ENCODE data around the gene MEIS1.

The MEIS1 gene

DNA sequence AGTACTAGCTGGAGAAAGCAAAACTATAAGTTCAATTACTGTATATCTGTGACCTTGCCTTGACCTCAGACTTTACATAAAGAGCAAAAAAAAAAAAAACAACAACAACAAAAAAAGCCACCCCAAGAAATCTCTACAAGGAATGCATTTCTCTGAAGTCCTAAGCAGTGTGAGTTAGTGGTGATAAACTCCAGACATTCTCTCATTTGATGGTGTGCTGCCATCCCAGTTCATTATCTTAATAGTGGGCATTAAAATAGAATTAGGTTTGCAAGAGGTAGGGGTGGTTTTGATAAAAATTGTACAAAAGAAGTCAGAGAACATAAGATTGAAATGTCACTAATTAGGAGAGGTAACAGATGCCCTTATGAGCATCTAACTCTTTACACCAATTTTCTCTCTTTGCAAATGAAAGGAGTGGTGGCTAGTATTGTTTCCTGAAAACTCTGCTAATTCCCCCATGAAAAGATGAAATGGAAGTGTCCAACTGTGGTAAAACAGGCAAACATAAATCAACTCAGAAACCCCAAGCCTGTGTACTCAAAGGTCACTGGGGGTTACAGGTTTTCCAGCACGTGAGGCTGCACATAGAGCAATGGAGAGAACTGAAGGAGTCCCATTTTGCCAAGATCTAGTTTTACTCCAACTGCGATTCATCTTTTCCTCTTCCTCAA lies 131.9 kb downstream of the MEIS1 start:
- DNase-seq (ENCODE audit: low read depth) = no peak

DNA sequence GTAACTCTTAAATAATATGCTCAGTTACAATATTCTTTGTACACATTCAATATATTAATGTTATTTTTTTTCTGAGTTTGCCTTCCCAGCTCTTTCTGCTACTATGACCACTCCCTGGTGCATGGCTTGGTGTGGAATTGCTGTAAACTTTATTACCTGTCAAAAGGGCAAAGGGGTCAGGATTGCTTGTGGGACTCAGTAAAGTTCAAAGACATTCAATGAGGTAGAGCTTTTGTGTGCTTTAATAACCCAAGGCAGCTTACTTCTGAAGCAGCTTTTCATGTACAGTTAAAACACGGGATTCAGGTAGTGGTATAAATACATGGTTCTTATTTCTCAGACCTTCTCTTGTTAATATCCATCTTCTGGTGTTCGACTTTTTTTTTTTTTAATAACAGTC lies 132.8 kb downstream of the MEIS1 start:
- DNase-seq (ENCODE audit: low read depth) = no peak

DNA sequence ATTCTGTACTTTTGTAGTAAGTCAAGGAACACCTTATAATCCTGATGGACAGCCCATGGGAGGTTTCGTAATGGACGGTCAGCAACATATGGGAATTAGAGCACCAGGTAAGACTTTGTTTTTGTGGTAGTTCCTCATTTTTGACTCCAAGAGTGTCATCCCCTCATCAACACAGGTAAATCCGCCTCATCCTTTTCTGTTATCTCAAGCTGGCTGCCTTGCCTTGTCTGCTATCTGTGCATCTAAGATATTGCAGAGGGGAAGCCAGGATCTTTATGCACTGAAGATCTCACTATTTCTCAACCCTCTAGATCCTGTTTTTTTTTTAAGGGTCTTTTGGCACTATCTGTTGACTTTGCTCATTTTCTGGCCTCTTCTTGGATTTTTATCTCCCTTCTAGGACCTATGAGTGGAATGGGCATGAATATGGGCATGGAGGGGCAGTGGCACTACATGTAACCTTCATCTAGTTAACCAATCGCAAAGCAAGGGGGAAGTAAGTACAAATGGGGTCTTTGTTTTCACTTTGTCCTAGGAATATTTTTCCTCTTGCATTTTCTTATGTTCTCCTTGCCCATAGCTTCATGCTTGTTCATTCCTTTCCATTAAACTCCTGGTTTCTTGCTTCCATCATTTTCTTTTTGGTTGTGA lies 133.8 kb downstream of the MEIS1 start:
- no peak for DNase-seq (ENCODE audit: low read depth)

DNA sequence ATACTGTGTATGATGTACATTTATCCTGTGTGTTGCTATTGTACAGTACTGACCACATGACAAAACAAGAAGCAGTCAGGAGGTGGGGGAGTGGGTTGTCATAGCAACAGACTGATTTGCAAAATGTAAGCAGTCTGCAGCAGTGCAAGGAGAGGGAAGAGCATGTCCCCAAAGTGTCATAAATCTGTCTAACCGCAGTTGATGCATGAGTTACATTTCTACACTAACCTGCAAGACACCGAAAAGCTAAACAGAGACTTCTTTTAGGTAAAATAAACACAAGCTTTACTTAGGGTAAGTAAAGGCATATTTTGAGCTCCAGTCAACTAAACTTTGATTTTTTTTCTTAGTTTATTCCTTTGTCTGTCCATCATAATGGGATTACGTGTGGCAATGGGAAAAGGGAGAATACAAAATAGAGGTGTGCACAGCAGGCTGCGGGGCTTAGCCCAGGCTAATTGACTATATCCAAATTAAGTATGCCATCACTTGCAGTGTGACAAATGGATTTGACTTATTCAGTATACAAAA lies 134.5 kb downstream of the MEIS1 start:
- peak; percentile 90 for DNase-seq (ENCODE audit: low read depth)

DNA sequence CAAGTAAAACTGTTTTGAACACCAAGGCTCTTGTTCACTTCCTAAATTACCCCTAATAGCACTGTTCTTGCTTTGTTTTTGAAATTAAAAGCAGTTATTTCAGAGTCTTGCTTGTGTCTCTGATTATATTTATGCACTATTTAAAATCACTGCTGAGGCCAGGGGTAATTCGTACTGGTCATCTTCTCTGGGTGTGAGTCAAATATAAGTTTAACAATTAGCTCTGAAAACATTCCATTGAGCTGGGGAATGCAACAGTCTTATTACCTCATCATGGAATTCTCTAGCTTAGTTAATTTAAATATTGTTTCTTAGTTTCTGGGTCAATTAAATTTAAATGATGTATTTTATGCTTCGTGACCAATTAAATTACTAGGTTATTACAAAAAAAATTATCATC lies 135.0 kb downstream of the MEIS1 start:
- DNase-seq (ENCODE audit: low read depth) = no peak

DNA sequence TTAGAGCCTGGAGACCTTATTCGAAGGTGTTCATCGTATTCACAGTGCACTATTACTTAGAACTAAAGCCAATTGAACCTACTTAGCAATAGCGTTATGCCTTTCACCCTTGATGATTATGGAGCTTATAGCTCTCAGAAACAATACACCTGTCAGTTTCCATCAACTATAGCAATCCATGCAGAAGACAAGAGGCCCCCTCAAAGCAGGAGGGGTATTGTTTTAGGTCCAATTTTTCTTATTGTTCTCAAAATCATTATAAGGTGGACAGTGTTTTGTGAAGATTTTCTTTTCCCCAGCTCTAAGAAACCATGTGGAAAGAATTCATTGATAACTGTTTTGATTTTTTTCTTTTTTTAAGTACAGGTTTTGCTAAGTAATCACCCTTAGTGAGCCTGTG lies 135.5 kb downstream of the MEIS1 start:
- DNase-seq (ENCODE audit: low read depth) = no peak

DNA sequence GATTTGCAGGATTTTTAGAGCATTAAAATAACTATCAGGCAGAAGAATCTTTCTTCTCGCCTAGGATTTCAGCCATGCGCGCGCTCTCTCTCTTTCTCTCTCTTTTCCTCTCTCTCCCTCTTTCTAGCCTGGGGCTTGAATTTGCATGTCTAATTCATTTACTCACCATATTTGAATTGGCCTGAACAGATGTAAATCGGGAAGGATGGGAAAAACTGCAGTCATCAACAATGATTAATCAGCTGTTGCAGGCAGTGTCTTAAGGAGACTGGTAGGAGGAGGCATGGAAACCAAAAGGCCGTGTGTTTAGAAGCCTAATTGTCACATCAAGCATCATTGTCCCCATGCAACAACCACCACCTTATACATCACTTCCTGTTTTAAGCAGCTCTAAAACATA lies 137.0 kb downstream of the MEIS1 start:
- no peak for DNase-seq (ENCODE audit: low read depth)

DNA sequence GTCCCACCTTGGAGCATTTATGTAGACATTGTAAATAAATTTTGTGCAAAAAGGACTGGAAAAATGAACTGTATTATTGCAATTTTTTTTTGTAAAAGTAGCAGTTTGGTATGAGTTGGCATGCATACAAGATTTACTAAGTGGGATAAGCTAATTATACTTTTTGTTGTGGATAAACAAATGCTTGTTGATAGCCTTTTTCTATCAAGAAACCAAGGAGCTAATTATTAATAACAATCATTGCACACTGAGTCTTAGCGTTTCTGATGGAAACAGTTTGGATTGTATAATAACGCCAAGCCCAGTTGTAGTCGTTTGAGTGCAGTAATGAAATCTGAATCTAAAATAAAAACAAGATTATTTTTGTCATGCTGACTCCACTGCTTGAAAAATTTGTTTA lies 137.5 kb downstream of the MEIS1 start:
- no peak for DNase-seq (ENCODE audit: low read depth)

DNA sequence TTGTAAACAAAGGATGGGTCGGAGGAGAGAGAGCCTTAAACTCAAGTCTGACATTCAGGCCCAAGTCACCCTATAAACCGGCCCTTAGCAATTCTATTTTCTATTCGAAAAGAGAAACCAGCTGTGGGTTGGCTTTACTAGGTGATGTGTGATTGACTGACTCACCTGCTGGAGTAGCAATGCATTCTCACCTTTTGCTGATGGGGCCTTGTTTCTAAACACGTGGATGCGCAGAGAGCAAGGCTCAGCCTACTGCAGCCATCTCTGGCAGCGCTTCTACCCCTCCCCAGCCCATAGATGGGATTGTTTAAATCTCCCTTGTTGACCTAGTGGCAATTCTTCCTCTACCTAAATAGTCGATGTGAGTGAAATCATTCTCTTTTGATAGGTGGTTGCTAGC lies 138.5 kb downstream of the MEIS1 start:
- DNase-seq (ENCODE audit: low read depth) = no peak

DNA sequence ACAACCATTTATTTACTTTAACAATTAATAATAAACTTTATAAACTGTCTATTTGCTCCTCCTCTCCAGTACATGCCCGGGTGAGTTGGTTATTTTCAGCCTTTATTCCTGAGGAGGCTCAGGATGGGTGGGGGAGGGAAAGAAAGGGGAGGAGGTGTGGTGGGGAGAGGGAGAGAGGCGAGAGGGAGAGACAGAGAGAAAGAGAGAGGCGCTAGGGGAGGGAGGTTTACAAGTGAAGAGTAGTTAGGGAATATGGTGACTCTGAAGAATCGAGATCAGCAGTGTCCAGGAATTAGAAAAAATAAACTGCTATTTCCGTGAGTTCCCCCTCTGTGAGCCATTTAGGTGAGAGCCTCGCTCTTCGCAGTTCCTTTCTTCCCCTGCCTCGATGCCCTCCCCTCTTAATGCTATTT lies 138.9 kb downstream of the MEIS1 start:
- peak; percentile 48 for DNase-seq (ENCODE audit: low read depth)

DNA sequence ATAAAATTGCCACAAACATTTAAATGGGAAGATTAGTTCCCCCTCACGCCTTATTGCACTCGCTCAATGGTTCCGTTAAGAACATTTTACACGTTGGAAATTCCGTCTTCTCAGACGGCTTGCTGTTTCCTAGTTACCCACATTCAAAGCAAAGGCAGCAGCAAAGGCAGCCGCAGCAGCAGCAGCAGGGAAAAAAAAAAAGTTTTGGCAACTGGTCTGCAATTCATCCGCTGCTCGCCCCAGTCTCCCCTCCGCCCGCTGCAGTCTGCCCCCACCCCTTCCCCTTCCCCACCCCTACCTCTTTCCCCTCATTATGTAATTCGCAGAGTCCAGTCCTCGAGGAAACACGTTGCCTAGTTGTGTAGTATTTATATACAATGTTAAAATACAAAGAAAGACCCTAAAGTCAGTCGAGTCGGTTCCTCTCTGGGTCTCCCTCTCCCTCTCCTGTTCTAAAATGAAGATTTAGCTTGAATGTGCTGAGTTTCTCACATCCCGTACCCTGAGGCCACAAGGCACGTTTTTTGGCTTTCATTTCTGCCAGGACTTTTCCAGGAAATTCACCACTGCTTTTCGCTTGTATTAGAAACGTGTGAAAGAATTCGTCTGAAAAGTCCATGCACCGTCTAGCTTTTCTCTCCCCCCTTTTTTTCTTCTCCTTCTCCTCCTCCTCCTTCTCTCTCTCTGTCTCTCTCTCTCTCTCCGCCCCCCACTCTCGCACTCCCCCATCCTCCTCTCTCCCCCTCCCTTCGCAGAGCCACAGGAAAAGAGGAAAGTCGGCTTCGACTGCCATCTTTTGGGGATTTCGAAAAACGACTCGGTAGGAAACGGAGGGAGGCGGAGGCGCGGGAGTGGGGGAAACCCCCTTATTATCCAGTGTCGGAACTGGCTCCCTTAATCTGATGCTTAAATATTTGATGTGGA lies 140.0 kb downstream of the MEIS1 start:
- peak; percentile 84 for DNase-seq (ENCODE audit: low read depth)

DNA sequence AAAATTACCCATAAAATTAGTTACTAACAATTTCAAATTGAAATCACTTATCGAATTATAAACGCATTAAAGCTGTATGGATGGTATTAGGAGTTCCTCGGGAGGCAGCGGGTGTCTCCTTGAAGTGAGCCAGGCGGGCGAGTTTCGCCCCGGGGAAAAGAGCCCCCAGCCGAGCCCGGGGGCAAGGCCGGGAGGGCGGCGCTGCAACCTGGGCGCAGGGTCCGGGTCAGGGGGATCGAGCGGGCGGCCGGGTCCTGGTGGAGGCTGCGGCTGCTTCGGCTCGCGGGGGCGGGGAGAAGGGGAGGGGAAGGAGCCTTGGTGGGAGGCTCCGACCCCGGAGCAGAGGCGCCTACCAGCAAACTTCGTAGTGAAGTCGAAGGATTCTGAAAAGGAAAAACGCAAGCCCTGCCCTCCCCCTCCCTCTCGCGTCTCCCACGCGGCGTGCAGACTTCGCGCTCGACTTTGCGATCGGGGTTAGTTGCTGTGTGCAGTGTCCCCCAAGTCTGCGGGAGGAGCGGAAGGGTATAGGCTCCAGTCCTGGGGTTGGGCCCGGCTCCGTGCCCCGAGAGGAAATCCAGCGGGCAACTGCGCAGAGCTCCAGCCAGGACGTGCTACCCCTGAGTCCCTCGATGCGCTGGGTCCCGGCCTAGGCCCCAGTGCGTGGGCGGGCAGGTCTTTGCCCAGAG lies 140.8 kb downstream of the MEIS1 start:
- peak; percentile 67 for DNase-seq (ENCODE audit: low read depth)

DNA sequence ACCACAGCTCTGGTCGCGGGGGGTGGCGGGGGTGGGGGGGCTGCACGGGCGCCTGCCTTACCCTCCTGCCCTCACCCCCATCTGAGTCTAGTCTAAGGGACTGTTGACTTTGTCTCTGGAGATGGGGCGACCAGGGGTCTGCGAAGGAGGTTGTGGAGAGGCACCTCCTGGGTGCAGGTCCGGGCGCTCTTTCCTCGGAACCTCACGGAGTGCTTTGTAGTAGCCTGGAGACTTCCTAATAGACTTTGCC lies 141.3 kb downstream of the MEIS1 start:
- DNase-seq (ENCODE audit: low read depth) = no peak

DNA sequence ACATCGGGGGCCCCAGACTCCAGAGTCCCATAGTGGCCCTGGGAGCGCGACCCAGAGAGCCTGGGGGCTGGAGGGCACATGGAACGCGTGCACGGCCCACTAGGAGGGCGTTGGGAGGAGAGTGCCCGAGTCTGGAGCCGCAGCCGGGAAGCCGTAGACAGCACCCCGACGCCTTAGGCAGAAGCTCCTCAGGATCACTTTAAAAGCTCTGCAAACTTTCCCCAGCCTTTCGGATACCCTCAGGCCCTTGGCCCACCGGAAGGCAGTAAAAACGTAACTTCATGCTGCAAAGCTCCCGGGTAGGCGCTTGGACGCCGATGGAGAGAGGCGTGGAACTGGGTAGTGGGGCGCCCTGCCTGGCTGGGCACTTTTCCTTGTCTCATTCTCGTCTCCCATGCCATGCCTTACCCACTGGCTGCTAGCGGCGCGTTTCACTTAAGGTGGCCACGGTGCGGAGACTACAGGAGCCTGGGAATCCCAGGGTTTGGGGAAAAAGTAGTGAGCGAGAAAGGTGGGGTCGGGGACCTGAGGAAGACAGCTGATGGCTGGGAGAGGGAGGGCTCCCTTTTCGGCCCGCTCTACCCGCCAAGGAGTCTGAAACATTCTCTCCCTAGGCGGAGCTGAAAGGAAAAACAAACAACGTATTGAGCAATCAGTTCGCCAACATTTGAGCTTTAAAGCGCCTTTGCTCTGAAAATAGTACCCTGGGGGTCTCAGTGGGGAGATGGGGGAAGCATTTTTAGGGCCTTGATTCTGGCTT lies 141.8 kb downstream of the MEIS1 start:
- DNase-seq (ENCODE audit: low read depth) = peak; percentile 68

DNA sequence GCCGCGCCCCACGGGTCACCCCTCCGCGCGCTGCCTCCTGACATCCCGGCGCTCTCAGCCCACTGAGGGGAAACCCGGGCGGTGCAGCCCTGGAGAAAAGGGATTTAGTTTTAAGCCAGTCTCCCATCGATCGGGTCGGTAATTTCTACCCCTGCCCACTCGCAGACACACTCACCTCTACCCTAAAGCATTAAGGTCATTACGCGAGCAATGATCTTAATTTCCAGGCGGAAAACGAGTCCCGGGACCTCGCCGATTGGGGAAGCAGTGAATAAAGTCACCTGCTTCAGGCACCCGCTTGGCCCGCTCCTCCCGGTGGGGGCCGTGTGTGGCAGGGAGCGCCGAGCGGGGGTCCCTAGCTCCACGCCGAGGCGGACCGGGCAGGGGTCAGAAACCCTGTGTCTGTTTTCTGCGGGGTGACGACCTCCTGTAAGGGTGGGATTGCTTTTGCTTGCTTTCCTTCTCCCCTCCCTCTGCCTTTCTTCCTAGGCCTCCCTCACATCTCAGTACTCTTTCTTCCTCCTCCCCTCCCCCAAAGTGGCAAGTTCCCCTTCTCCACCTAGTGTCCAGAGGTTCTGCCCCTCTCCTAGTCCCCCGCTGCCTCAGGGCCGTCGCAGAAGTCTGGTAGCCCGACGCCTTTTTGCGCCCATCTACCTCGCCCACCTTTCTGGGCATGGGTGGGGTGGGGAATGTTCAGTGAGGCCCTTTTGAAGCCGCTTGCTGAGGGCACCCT lies 142.6 kb downstream of the MEIS1 start:
- no peak for DNase-seq (ENCODE audit: low read depth)

DNA sequence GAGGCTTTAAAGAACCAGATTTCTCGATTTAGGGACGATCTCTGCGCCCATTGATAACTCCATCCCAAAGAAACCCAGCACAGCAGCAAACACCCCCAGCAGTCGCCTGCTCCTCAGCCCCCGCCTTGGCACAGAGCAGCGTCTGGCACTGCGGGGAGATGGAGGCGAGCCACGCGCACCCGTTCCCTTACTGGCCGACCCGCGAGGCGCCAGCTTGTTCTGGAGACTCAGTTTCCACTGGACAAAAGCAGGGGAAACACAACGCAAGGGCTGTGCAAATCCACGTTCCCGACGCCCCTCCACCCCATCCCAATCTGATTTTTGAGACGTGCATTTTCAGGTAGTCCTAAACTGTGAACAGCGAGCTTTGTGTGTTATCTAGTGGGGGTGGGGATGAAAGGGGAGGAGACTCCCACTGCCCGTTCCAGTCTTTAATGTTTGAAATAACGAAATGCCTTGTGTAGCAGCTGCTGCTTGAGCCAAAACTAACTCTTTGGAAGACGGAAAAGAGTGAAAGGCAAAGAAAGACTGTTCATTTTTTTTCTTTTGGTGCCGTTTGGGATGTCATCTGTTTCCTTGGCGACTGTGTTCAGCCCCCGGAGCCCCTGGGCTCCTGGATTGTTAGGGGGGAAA lies 143.2 kb downstream of the MEIS1 start:
- peak; percentile 50 for DNase-seq (ENCODE audit: low read depth)

DNA sequence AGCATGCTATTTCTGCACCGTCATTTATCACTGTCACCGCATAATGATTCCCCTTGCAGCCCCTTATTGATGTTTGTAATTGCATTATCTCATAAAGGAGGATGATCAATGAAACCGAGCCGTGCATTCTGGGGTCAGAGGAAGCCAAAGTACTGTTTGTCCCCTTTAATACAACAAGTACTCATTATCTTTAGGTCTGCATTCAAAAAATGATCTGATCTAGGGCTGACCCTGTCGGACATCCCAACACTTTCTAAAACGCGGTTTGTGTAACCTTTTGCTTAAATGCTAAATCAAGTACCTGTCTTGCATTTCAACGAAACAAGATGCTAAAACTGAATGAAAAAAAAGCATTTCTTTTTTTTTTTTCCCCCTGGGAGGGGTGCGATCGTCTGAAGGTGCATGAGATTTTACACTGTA lies 143.8 kb downstream of the MEIS1 start:
- no peak for DNase-seq (ENCODE audit: low read depth)

DNA sequence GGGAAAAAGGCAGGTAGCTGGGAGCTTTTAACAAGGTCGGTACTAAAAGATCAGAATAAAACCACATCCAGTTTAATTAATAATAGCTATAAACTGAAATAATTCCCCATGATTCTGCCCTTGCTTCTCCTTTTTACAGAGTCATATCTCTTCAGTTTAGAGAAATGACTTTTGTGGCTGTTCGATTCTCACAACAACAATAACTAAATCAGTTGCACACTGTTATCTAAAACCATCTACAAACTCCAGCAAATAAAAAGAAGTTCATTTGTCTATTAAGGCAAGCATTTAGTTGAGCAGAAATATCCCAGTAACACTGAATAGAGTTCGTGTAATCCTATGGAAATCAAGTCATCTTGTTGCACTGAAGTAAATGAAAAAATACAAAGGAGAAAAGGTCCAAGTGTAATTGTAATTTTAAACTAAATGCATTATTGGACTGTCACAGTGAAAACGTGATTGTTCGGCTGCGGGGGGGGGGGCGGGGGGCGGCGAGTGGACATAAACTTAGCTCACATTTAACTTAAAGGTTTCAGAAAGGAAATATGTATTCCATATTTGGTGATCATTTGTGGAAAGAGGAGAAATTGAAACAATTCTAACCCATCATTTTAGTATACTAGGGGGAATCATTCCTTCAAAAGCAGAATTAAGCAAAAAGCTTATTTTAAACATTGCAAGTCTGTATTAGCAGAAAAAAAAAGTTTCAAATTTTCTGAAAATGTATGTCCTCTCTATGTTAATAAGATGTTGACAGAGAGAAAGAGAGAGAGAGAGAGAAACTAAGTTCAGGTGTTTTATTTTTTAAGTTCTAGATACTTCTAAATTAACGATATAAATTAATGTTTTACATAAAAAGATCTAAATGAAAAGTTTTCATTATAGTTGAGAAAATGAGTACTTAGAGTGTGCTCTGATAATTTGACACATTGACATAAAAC lies 144.5 kb downstream of the MEIS1 start:
- no peak for DNase-seq (ENCODE audit: low read depth)
